Transverse colon (tissue), 4 donors: Measurements from ENCODE around the gene SAP30BP. TPM values are rescaled to one million over a fixed set of nuclear protein-coding genes. Genes with fewer than 3 reads are reported as not detected.

ENCODE experiments used
- DNase-seq: peaks from one replicate; pipeline ENCODE4 v3.0.0-alpha.2; 2019
- H3K27ac ChIP-seq, 4 donors: fragments of 200-600 bp; sonication (generic); 2 replicates each; pipeline ENCODE4 v1.5.1; 2016 to 2018; ENCODE audit warnings: inconsistent platforms in 4 of 4
- H3K27me3 ChIP-seq: fragments of 200-600 bp; sonication (generic); 2 replicates; pipeline ENCODE4 v1.5.1; 2017; ENCODE audit warnings: inconsistent platforms
- H3K36me3 ChIP-seq, 4 donors: fragments of 200-600 bp; sonication (generic); 2 replicates each; pipeline ENCODE4 v1.5.1; 2017 to 2019; ENCODE audit warnings: inconsistent platforms in 4 of 4
- H3K4me1 ChIP-seq, 4 donors: fragments of 200-600 bp; sonication (generic); 2 replicates each; pipeline ENCODE4 v1.5.1; 2017 to 2020; ENCODE audit warnings: inconsistent platforms in 4 of 4
- H3K4me3 ChIP-seq, 4 donors: fragments of 200-600 bp; sonication (generic); 1 replicate in 1 of 4; 2 replicates in 3 of 4; pipeline versions ENCODE4 v1.5.1 to v1.6.1; 2017 to 2019; ENCODE audit warnings: inconsistent platforms in 4 of 4
- H3K9me3 ChIP-seq, 2 donors: fragments of 200-600 bp; sonication (generic); 2 replicates each; pipeline ENCODE4 v1.5.1; 2017 to 2019; ENCODE audit warnings: inconsistent platforms in 2 of 2
- EP300 ChIP-seq: sonication (generic); formaldehyde crosslinking; IDR thresholded peaks from one replicate; pipeline ENCODE4 v1.6.1; 2017; ENCODE audit warnings: antibody characterized with exemption, low read depth
- POLR2A ChIP-seq: fragments of 450-650 bp; IDR thresholded peaks from one replicate; pipeline ENCODE4 v1.6.1; 2016; ENCODE audit warnings: antibody characterized with exemption, mild to moderate bottlenecking, moderate library complexity
- POLR2AphosphoS5 ChIP-seq, 3 donors: sonication (generic); formaldehyde crosslinking; IDR thresholded peaks; one replicate each; pipeline ENCODE4 v1.6.1; 2016; ENCODE audit warnings: antibody characterized with exemption in 3 of 3
- WGBS, 2 donors: methylation state at CpG; one replicate each; pipeline ENCODE4 v1.1.5; 2018; ENCODE audit warnings: low coverage in 1 of 2; 5-methylcytosine and 5-hydroxymethylcytosine counted together
- in situ Hi-C, 4 donors: fragments of 200-750 bp; cut with MboI; loops; one replicate each; pipeline versions ENCODE4 v1.15.0 to v1.15.1; 2017; ENCODE audit warnings: low sequenced_read_pairs in 3 of 4, low pct_ligation_motif_present in 1 of 4, low pct_unique_long_range_greater_than_20kb in 1 of 4
- intact Hi-C: fragments of 100-400 bp; cut with DNase I; formaldehyde crosslinking; loops from one replicate; pipeline ENCODE4 v1.15.1; 2023; ENCODE audit warnings: low total_unique reads
- total RNA-seq, 4 donors: library from RNA; depleted of rRNA; stranded (reverse); fragments of >200 nt; gene quantifications; one replicate each; pipeline ENCODE4 v1.1.0, GENCODE V29; 2016
- TF ChIP-seq, protein P1 (sequence below), 5 experiments: fragments of 200-600 bp in 3 of 5; fragments of 450-650 bp in 2 of 5; sonication (generic) in 3 of 5; IDR thresholded peaks; 1 replicate in 2 of 5; 2 replicates in 3 of 5; pipeline ENCODE4 v1.5.1; 2016 to 2017; ENCODE audit warnings: antibody characterized with exemption in 5 of 5, inconsistent platforms in 3 of 5, mild to moderate bottlenecking in 2 of 5, moderate library complexity in 1 of 5

Gene SAP30BP
- total RNA-seq, 4 donors from 2014 or later = 49.0 to 83.8 (median 71.4) TPM

DNA sequence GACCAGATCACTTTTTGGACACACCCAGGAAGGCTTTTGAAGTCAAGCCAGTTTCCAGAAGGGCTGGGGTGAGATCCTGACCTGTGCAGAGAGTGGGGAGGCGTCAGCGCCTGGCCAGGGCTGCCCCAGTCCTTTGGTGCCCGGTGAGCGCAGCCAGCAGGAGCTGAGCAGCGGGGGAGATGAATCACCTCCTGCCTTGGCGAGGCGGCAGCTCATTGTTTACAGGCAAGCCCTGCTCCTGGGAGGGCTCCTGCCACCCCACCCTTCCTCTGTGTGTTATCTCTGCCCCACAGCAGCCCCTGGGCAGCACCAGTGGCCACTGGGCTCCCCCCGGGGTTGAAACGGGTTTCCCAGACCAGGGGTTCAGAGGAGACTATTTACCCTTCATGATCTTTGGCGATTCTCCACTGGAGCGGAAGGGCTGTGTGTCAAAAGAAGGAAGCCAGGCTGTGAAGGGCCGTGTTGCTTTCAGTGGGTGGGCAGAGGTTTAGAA, 40.0 kb downstream of the SAP30BP start:
- WGBS, 2 donors = 84% methylated on average over 11 of the region's 12 CpGs; no CpG with 5 or more reads in 1 of the 2 donors
- TF ChIP-seq POLR2AphosphoS5 (IDR thresholded peaks at IDR 0.05) = peak in 1 of 3 donors; percentile 24
- TF ChIP-seq EP300 = no peak
- no peaks in the 10 kb centered on the region for H3K27me3 ChIP-seq
- intact Hi-C loops = no loop called here
- DNase-seq = no peak
- peaks cover 0 to 48% (median 24%) of the 10 kb centered on the region in 4 donors for H3K36me3 ChIP-seq
- no peaks in the 10 kb centered on the region for H3K9me3 ChIP-seq
- peak overlapping the region in 2 of 4 donors; percentile 10 to 12 for H3K27ac ChIP-seq
- in situ Hi-C loops = no loop called here
- H3K4me1 ChIP-seq = no peaks in the 10 kb centered on the region
- no peak overlapping the region for H3K4me3 ChIP-seq

DNA sequence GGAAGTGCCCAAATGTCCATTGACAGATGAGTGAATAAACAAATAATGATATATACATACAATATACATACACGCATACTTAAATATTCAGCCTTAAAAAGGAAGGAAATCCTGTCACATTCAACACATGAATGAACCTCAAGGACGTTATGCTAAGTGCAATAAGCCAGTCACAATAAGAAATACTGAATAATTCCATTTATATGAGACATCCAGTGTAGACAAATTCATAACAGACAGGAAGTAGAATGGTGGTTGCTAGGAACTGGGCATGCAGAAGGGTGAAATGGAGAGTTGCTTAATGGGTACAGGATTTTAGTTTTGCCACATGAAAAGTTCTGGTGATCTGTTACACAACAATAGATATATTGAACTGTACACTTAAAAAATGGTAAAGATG, 45.3 kb downstream of the SAP30BP start:
- Histone ChIP-seq H3K36me3 (no peaks in the 10 kb centered on the region), H3K4me3 (no peak overlapping the region), H3K27ac (no peak overlapping the region), H3K9me3 (no peaks in the 10 kb centered on the region), H3K27me3 (no peaks in the 10 kb centered on the region), H3K4me1 (no peaks in the 10 kb centered on the region)
- intact Hi-C loops = no loop called here
- no peak for DNase-seq
- in situ Hi-C loops = no loop called here
- TF ChIP-seq EP300 (no peak), POLR2A (no peak), POLR2AphosphoS5 (IDR thresholded peaks at IDR 0.05) (no peak)
- TF ChIP-seq, protein P1, sequence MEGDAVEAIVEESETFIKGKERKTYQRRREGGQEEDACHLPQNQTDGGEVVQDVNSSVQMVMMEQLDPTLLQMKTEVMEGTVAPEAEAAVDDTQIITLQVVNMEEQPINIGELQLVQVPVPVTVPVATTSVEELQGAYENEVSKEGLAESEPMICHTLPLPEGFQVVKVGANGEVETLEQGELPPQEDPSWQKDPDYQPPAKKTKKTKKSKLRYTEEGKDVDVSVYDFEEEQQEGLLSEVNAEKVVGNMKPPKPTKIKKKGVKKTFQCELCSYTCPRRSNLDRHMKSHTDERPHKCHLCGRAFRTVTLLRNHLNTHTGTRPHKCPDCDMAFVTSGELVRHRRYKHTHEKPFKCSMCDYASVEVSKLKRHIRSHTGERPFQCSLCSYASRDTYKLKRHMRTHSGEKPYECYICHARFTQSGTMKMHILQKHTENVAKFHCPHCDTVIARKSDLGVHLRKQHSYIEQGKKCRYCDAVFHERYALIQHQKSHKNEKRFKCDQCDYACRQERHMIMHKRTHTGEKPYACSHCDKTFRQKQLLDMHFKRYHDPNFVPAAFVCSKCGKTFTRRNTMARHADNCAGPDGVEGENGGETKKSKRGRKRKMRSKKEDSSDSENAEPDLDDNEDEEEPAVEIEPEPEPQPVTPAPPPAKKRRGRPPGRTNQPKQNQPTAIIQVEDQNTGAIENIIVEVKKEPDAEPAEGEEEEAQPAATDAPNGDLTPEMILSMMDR (IDR thresholded peaks at IDR 0.05) = no peak
- 59% methylated on average over 2 of the region's 2 CpGs for WGBS, 2 donors

DNA sequence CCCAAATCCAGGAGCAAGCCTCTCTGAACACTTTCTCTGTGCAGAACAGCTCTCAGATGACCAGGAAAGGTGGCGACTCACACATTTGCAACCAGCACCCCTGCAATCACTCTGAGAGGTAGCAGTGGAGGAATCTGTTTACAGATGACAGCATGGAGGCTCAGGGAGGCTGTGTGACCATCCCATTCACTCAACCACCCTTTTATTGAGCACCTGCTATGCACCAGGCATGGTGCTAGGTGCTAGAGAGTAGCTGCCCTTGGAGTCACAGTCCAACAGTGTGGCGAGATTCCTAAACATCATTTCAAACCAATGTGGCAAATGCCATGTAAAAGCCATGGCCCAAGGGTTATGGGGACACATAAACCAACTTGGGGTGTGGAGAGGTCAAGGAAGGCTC, 52.6 kb downstream of the SAP30BP start:
- H3K36me3 ChIP-seq = peaks cover 0 to 3% (median 0%) of the 10 kb centered on the region in 4 donors
- H3K9me3 ChIP-seq = no peaks in the 10 kb centered on the region
- peaks cover 7 to 30% (median 25%) of the 10 kb centered on the region in 4 donors for H3K4me1 ChIP-seq
- WGBS, 2 donors = 90% methylated on average over 2 of the region's 2 CpGs; no CpG with 5 or more reads in 1 of the 2 donors
- TF ChIP-seq, protein P1 (IDR thresholded peaks at IDR 0.05) = no peak
- TF ChIP-seq POLR2A (no peak), POLR2AphosphoS5 (IDR thresholded peaks at IDR 0.05) (no peak), EP300 (no peak)
- H3K27ac ChIP-seq = peak overlapping the region in 2 of 4 donors; percentile 88 to 92
- H3K4me3 ChIP-seq = no peak overlapping the region
- in situ Hi-C loops = no loop called here
- no peak for DNase-seq
- H3K27me3 ChIP-seq = peaks cover 19% of the 10 kb centered on the region
- intact Hi-C loops = no loop called here

DNA sequence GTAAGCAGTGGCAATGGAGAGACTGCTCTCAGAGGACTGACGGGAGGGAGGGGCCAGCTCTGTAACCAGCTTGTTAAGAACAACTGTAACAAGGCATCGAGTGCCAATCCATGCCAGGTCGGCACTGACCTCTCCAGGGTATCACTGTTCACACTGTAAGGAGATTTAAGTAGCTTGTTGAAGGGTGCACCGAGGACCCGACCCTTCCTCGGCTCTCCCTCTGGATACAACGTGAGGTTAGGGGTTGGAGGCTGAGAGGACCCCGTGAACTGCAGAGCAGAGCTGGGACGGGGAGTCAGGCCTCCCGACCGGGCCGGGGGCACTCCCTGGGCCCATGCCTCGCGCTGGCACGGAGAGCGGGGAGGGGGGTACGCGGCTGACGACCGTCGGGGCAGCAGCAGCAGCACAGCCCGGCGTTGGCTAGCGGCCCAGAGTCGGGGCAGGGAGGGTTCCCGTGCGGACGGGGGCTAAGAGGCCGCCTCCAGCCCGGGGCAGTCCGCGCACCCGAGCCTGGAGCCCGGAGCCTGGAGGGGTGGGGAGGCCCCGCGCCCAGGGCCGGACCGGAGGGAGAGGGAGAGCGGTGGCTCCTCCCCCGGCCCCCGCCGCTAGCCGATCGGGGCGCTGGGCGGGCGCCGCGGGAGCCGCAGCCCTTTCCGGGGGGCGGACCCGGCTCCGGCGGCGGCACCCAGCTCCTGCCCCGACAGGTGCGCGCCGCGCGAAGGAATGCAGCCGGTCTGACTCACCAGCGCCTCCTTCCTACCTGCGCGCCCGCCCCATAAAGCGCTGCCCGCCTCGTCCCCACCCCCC, 53.7 kb downstream of the SAP30BP start, which contains the start of gene ITGB4:
TSS of gene ITGB4 (plus strand) at position 804 of the 807 bp plus-strand sequence. CDS start 3,245 bp downstream, outside the sequence.
- Histone ChIP-seq H3K36me3 (peaks cover 0 to 13% (median 0%) of the 10 kb centered on the region in 4 donors), H3K27ac (peak within 1 kb of the TSS; percentile 88 to 92 (median 88)), H3K4me1 (peaks cover 7 to 32% (median 27%) of the 10 kb centered on the region in 4 donors), H3K4me3 (peak within 1 kb of the TSS; percentile 25 to 50 (median 48)), H3K27me3 (peaks cover 19% of the 10 kb centered on the region), H3K9me3 (no peaks in the 10 kb centered on the region)
- 0 to 8% methylated on average over 1 to 12 of the region's 70 CpGs for WGBS, 2 donors
- peak; percentile 91 for DNase-seq
- TF ChIP-seq POLR2A (peak; percentile 82), EP300 (no peak), POLR2AphosphoS5 (IDR thresholded peaks at IDR 0.05) (peak; percentile 22 to 62 (median 56))
- TF ChIP-seq, protein P1 (IDR thresholded peaks at IDR 0.05) = peak in 1 of 5 experiments; percentile 26
- intact Hi-C loops = no loop called here
- in situ Hi-C loops = no loop called here
